GM12865 (cell line): Measurements from ENCODE around the gene WASF2.

Source experiments
- DNase-seq: peaks from one replicate; pipeline ENCODE4 v3.0.0; 2010; ENCODE audit warnings: low read depth
- H3K4me3 ChIP-seq: 2 replicates; pipeline ENCODE4 v1.5.1; 2011; ENCODE audit warnings: mild to moderate bottlenecking, low read depth, low read length, control low read depth
- TF ChIP-seq, protein P1 (sequence below): IDR thresholded peaks from 2 replicates; pipeline ENCODE4 v1.5.1; 2011; ENCODE audit warnings: low read length, control low read depth, low read depth, inconsistent platforms; ENCODE audit not compliant: insufficient read depth; ENCODE audit errors: missing control alignments

Gene WASF2

DNA sequence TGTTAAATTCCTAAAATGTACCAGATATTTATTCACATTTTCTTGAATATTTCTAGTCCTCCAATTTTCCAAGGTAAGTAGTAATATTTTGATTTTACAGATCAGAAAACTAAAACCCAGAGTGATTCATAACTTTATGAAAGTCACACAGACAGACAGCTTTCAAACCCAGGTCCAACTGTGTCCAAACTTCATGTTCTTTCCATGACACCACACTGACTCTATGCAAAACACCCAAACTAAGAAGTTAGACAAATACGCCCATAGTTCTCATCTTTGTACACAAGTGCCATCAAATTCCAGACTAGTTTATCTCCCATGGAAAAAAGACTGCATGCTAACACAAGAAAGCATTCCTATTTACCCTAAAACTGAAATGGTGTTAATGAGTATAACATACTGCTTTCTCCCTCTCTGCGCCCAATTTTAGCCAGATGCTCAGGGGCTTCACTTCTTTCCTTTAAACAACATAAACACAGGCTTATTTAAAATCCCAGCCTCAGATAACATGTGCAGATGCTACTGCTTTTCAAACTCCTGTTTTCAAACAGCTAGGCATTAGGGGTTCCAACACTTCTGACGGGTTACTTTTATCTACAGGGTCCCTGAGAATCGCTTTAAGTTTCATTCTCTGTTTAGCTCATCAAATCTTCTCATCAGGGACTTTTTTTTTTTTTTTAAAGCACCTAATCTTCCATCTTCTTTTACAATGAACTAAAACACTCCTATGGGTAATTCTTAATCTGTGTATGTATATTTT is 44.6 kb downstream of the WASF2 start:
- TF ChIP-seq, protein P1, sequence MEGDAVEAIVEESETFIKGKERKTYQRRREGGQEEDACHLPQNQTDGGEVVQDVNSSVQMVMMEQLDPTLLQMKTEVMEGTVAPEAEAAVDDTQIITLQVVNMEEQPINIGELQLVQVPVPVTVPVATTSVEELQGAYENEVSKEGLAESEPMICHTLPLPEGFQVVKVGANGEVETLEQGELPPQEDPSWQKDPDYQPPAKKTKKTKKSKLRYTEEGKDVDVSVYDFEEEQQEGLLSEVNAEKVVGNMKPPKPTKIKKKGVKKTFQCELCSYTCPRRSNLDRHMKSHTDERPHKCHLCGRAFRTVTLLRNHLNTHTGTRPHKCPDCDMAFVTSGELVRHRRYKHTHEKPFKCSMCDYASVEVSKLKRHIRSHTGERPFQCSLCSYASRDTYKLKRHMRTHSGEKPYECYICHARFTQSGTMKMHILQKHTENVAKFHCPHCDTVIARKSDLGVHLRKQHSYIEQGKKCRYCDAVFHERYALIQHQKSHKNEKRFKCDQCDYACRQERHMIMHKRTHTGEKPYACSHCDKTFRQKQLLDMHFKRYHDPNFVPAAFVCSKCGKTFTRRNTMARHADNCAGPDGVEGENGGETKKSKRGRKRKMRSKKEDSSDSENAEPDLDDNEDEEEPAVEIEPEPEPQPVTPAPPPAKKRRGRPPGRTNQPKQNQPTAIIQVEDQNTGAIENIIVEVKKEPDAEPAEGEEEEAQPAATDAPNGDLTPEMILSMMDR = no peak

DNA sequence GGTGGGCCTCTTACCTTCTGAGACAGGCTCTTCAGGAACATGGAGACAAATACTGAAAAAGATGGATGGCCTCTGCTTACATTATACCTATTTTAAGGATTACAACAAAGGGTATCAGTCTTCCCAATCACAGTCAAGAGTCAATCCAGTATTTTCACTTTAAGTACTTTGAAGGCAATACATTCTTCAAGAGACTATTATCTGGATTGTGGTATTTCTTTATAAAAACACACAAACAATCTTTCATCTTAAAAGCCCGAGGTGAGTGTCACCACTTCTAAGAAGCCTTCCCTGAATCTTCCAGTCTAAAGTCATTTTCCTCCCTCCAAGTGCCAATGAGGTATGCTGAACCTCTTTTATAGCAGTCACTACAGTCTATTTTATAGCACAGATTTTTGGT is 45.3 kb downstream of the WASF2 start:
- DNase-seq = no peak
- TF ChIP-seq, protein P1 = no peak
- H3K4me3 ChIP-seq = peak overlapping the region; percentile 36; the same call in 1 of the 2 replicates

More for the DNA sequence above, 44.6 kb downstream of the WASF2 start:
- H3K4me3 ChIP-seq = peak overlapping the region; percentile 36
- DNase-seq = peak; percentile 85

DNA sequence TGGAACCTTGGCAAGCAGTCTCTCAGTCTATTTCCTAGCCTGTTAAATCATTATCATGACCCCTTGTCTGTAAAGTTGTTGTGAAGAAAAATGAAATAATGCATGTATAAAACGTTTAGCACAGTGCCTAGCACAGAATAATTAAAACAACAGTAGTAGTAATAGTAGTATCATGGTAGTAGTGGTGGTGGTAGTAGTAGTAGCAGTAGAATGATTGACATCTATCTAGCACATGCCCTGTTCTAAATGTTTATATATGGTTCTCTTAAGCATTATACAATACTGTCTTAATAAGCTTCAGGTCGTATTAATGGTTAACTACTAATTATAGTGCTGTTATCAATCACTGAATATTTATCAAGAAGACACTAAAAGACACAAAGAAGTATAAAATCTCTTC is 50.8 kb downstream of the WASF2 start:
- no peak for DNase-seq
- TF ChIP-seq, protein P1 = no peak
- H3K4me3 ChIP-seq = no peak overlapping the region

DNA sequence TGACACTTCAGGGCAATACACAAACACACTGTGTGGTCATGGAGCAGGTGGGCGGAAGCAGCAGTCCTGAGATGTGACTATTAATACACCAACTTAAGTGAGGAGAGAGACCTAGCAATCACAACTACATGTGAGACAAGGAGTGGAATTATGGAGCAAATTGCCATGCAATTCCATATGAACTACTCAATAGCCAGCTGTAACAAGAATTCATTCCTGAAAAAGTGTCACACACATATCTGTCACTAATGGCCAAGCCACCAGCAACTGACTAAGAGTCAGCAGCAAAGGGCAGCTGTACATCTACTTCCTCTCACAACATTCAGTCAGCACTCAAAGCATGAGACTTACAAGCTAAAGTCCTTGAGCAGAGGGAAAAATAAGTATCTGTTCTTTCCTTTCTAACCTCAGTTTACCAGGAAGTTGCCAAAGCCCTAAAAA is 51.3 kb downstream of the WASF2 start:
- no peak overlapping the region for H3K4me3 ChIP-seq
- DNase-seq = peak; percentile 53
- TF ChIP-seq, protein P1 = no peak

DNA sequence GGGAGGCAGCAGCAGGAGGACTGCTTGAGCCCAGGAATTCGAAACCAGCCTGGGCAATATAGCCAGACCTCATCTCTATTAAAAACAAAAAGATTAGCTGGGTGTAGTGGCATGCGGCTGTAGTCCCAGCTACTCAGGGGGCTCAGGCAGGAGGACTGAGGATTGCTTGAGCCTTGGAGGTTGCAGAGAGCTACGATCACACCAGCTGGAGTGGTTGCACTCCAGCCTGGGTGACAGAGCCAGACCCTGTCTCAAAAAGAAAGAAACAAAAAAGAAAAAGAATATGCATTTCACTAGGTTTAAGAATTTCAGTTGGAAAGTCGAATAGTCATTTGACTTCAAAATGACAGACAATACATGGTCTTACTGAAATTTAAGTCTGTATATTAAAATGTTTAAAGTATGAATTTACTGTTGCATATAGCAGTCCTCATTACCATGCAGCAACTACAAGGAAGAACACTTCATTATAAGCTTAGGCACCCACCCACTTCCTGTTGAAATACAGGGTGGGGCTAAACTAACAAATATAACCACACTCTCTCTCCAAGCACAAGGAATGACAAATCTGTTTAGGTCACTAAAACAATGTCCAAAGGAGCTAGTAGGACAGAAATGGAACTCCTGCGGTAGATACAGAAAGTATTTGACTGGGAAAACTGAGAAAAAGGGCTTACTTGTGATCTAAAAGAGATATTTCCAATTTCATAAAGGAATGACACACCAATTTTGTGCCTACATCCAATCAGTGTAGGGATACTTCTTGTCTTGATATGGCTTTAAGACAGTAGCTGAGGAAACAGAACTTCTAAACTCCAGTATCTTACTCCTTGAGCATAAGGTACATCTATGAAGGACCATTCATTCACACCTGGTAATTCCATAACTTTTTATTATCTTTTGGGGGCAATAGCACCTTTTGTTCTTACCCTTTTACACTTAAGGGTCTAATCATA is 53.5 kb downstream of the WASF2 start:
- peak; percentile 57 for DNase-seq

DNA sequence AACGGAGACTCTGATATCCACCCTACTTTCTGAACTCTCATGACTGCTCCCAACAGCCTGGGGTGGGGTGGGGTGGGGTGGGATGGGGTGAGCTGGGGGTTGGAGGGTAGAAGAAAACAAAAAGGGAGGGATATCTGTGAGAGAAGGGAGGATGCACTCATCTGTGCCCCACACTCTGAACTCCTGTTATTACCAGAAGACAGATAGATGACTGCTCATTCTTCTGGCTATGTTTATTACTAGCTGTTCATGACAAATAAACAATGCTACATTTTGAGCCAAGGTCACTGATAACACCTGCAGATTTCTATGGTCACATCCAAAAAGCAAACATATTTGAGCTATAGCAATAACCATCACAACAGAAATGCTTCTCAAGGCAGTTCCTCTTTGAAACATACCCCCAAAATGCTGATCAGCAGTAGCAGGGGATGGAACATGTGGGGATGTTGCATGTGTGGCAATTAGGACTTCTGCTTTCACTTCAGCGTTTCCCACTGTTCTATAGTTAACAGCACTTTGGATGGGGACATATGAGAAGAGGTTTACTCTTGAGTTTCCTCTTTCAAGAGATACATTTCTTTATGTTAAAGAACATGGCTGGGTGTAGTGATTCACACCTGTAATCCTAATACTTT is 54.3 kb downstream of the WASF2 start:
- no peak overlapping the region for H3K4me3 ChIP-seq
- TF ChIP-seq, protein P1 = no peak
- DNase-seq = peak; percentile 71

More for the DNA sequence above, 53.5 kb downstream of the WASF2 start:
- TF ChIP-seq, protein P1 = no peak
- peak overlapping the region; percentile 19; the same call in 1 of the 2 replicates for H3K4me3 ChIP-seq
